Cardiac muscle cell (in vitro differentiated cells and primary cell): ENCODE data around the gene PROC. TPM values are rescaled to one million over a fixed set of nuclear protein-coding genes. Genes with fewer than 3 reads are reported as not detected.

ENCODE experiments used
- DNase-seq, 2 donors: peaks; one replicate each; pipeline versions ENCODE4 v3.0.0 to v3.0.0-alpha.2; 2010 to 2017; ENCODE audit warnings: low read depth in 1 of 2, low spot score in 1 of 2
- H3K27ac ChIP-seq: fragments of 200-600 bp; sonication (generic); 2 replicates; pipeline ENCODE4 v1.5.1; 2016
- H3K27me3 ChIP-seq: fragments of 200-600 bp; sonication (generic); 2 replicates; pipeline ENCODE4 v1.6.0; 2016; ENCODE audit warnings: control low read depth
- H3K36me3 ChIP-seq: fragments of 200-600 bp; sonication (generic); 2 replicates; pipeline ENCODE4 v1.5.1; 2016; ENCODE audit warnings: control low read depth
- H3K4me1 ChIP-seq: fragments of 200-600 bp; sonication (generic); 2 replicates; pipeline ENCODE4 v1.8.1; 2017; ENCODE audit warnings: low read depth, mild to moderate bottlenecking, mixed run types
- H3K4me3 ChIP-seq: fragments of 200-600 bp; sonication (generic); 2 replicates; pipeline ENCODE4 v1.5.1; 2016; ENCODE audit warnings: mild to moderate bottlenecking
- H3K9me3 ChIP-seq: fragments of 200-600 bp; sonication (generic); 2 replicates; pipeline ENCODE4 v1.5.1; 2017; ENCODE audit warnings: low read depth, mild to moderate bottlenecking, control low read depth
- polyA plus RNA-seq: library from polyadenylated mRNA; unstranded; fragments of >200 nt; fragmentation: Nextera tagmentation; extraction: Ambion mirVana; gene quantifications from 2 replicates; pipeline ENCODE4 v1.2.1, GENCODE V29; 2016
- total RNA-seq: library from RNA; depleted of rRNA; stranded (reverse); fragments of >200 nt; gene quantifications from 2 replicates; pipeline ENCODE4 v1.2.3, GENCODE V29; 2016
- TF ChIP-seq, protein P1 (sequence below): IDR thresholded peaks from 2 replicates; pipeline ENCODE4 v1.5.1; 2012; ENCODE audit warnings: low read depth, mild to moderate bottlenecking, low read length

PROC gene
- total and polyA plus RNA-seq, 2 experiments from 2014 or later = not detected

GRCh38 chr2:127388423-127389164 is 29.6 kb upstream of the PROC start:
- TF ChIP-seq, protein P1, sequence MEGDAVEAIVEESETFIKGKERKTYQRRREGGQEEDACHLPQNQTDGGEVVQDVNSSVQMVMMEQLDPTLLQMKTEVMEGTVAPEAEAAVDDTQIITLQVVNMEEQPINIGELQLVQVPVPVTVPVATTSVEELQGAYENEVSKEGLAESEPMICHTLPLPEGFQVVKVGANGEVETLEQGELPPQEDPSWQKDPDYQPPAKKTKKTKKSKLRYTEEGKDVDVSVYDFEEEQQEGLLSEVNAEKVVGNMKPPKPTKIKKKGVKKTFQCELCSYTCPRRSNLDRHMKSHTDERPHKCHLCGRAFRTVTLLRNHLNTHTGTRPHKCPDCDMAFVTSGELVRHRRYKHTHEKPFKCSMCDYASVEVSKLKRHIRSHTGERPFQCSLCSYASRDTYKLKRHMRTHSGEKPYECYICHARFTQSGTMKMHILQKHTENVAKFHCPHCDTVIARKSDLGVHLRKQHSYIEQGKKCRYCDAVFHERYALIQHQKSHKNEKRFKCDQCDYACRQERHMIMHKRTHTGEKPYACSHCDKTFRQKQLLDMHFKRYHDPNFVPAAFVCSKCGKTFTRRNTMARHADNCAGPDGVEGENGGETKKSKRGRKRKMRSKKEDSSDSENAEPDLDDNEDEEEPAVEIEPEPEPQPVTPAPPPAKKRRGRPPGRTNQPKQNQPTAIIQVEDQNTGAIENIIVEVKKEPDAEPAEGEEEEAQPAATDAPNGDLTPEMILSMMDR = no peak
- Histone ChIP-seq H3K9me3 (no peaks in the 10 kb centered on the region), H3K27me3 (no peaks in the 10 kb centered on the region), H3K4me1 (peaks cover 5% of the 10 kb centered on the region), H3K4me3 (peak overlapping the region; percentile 38), H3K36me3 (no peaks in the 10 kb centered on the region), H3K27ac (peak overlapping the region; percentile 100)
- no peak for DNase-seq

DNA sequence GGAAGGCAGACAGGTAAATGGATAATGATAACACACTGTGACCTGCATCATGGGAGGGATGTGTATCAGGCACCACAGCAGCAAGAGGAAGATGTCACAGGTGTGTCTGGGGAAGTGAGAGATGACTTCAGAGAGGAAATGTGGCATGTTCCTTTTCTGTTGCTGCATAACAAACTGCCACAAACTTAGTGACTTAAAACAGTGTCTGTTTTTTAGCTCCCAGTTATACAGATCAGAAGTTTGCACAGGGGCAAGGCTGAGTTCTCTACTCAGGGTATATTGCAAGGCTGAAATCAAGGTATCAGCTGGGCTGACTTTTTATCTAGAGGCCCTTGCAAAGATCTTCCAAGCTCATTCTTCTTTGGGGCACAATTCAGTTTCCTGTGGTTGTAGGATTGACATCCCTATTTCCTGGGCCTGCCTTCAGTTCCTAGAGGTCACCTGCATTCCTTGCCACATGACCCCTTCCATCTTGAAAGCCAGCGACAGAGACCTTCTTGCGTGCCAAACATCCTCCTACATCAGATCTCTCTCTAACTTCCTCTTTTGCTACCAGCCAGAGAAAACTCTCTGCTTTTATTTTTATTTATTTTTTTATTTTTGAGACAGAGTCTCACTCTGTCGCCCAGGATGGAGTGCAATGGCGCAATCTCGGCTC is 28.3 kb upstream of the PROC start:
- H3K36me3 ChIP-seq = no peaks in the 10 kb centered on the region
- DNase-seq = no peak
- no peaks in the 10 kb centered on the region for H3K27me3 ChIP-seq
- TF ChIP-seq, protein P1 = no peak
- H3K9me3 ChIP-seq = no peaks in the 10 kb centered on the region
- no peak overlapping the region for H3K27ac ChIP-seq
- H3K4me3 ChIP-seq = no peak overlapping the region
- peaks cover 5% of the 10 kb centered on the region for H3K4me1 ChIP-seq

GRCh38 chr2:127392133-127392827 is 25.9 kb upstream of the PROC start:
- DNase-seq = no peak
- no peak overlapping the region for H3K4me3 ChIP-seq

DNA sequence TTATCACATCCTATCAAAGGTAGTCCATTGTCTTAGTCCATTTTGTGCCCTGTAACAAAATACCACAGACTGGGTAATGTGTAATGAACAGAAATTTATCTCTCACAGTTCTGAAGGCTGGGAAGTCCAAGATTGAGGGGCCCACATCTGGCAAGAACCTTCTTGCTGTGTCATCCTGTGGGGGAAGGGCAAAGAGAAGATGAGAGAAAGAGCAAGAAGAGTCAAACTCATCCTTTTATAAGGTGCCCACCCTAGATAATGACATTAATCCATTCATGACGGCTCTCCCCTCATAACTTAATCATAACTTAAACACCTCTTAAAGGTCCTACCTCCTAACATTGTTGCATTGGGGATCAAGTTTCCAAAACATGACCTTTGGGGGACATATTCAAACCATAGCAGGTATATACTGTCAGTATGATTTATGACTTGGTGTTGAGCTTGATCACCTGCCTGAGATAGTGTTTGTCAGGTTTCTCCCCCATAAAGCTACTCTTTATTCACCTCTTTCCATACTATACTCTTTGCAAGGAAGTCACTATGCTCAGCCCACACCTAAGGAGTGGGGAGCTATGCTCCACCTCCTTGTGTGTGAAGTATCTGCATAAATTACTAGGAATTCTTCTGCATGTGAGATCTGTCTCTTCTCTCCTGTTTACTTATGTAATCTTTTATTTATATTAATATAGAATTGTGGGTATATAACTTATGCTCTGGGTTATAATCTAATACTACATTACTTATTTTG is 25.2 kb upstream of the PROC start:
- no peak overlapping the region for H3K4me3 ChIP-seq
- no peaks in the 10 kb centered on the region for H3K4me1 ChIP-seq
- DNase-seq = no peak
- no peaks in the 10 kb centered on the region for H3K27me3 ChIP-seq
- H3K9me3 ChIP-seq = no peaks in the 10 kb centered on the region
- no peak overlapping the region for H3K27ac ChIP-seq
- no peaks in the 10 kb centered on the region for H3K36me3 ChIP-seq
- TF ChIP-seq, protein P1 = no peak

More at GRCh38 chr2:127392133-127392827, 25.9 kb upstream of the PROC start:
- TF ChIP-seq, protein P1 = no peak
- Histone ChIP-seq H3K9me3 (no peaks in the 10 kb centered on the region), H3K27me3 (no peaks in the 10 kb centered on the region), H3K4me1 (no peaks in the 10 kb centered on the region), H3K27ac (no peak overlapping the region), H3K36me3 (no peaks in the 10 kb centered on the region)

DNA sequence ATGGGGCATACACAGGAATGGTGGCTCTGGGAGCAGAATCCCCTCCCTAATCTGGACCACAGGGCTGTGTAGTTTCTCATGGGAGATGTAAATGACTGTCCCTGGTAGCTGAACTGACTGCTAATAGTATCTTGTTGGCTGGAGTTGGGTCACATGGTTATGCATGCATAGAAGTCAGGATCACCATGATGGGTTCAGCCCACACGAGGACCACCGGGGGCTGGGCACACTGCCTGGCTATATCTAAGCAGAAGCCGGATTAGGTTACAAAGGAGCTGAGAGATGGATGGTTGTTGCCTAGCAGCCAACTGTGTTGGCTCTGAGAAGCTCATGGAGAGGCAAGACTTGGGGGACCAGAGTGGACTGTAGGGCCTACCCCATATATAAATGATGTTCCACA is 23.7 kb upstream of the PROC start:
- no peaks in the 10 kb centered on the region for H3K36me3 ChIP-seq
- no peak overlapping the region for H3K27ac ChIP-seq
- no peak overlapping the region for H3K4me3 ChIP-seq
- H3K27me3 ChIP-seq = no peaks in the 10 kb centered on the region
- TF ChIP-seq, protein P1 = no peak
- no peaks in the 10 kb centered on the region for H3K9me3 ChIP-seq
- H3K4me1 ChIP-seq = no peaks in the 10 kb centered on the region
- DNase-seq = no peak
